ENCODE data around the gene SPOCK1. TPM values are rescaled to one million over a fixed set of nuclear protein-coding genes. Genes with fewer than 3 reads are reported as not detected.

SPOCK1 gene
- polyA plus RNA-seq, 1 experiment, result 304 TPM

DNA sequence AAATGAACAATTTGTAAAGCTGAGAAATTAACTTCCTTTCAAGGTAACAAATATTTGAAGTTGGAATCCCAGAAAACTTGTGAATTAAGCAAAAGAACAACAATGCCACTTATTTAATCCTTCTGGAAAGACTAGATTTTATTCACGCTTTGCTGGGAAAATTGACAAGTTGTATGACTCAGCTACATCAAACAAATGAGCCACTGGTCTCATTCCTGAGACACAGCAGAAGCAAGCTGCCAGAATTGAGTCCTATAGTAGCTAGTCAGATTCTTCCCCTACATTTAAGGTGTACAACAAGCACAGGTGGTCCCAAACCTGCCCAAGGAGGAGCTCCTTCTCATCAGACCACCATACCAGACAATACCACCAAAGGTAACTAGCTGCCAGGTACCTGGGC, 280.7 kb downstream of the SPOCK1 start:
- Histone ChIP-seq H3K36me3 (ENCODE audit: control insufficient read depth, insufficient read depth, low read length) (no peaks in the 10 kb centered on the region), H3K27me3 (ENCODE audit: control insufficient read depth, insufficient read depth, low read length) (no peaks in the 10 kb centered on the region), H3K4me3 (ENCODE audit: low read depth, low read length) (no peak overlapping the region)
- no peak for DNase-seq (ENCODE audit: low read depth)
- CTCF ChIA-PET, result interaction anchor here (1.0 to 2.8 kb wide), 8 partner anchors 10 to 415 kb away, joined by 3 to 16 read pairs (median 5); no protein-coding TSS in a partner anchor
- POLR2A ChIA-PET, result no interaction called here
- TF ChIP-seq, protein P1, sequence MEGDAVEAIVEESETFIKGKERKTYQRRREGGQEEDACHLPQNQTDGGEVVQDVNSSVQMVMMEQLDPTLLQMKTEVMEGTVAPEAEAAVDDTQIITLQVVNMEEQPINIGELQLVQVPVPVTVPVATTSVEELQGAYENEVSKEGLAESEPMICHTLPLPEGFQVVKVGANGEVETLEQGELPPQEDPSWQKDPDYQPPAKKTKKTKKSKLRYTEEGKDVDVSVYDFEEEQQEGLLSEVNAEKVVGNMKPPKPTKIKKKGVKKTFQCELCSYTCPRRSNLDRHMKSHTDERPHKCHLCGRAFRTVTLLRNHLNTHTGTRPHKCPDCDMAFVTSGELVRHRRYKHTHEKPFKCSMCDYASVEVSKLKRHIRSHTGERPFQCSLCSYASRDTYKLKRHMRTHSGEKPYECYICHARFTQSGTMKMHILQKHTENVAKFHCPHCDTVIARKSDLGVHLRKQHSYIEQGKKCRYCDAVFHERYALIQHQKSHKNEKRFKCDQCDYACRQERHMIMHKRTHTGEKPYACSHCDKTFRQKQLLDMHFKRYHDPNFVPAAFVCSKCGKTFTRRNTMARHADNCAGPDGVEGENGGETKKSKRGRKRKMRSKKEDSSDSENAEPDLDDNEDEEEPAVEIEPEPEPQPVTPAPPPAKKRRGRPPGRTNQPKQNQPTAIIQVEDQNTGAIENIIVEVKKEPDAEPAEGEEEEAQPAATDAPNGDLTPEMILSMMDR (IDR thresholded peaks at IDR 0.05; ENCODE audit: insufficient read depth, low read depth, low read length), result no peak

DNA sequence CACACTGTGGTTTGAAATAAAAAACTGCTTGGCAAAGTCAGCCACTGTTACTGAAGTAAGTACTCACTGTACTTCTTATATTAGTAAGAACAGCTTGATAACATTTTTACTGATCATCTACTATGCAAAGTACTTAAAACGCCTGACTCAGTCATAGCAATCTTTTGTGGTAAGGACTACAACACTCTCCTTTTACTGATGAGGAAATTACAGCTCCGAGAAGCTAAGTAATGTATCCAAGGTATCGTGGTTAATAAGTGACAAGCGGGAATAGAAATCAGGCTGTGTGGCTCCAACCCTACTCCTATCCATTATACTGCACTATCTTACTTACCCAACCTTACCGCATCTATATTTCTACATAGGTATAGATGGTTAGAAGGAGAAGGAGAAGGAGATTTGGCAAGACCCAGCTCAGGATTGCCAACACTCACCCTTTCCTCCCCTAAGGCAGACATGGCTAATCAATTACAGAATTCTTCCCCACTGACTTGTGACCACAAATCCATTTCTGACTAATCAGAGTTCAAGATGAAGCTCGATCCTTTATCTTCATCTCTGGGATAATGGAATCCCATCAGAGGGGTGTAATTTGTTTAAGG, 281.4 kb downstream of the SPOCK1 start:
- POLR2A ChIA-PET, result no interaction called here
- no peaks in the 10 kb centered on the region for H3K36me3 ChIP-seq (ENCODE audit: control insufficient read depth, insufficient read depth, low read length)
- CTCF ChIA-PET, result interaction anchor here (1.4 to 2.8 kb wide), 5 partner anchors 9 to 159 kb away, joined by 3 to 16 read pairs (median 5); no protein-coding TSS in a partner anchor
- no peak overlapping the region for H3K4me3 ChIP-seq (ENCODE audit: low read depth, low read length)
- TF ChIP-seq, protein P1 (IDR thresholded peaks at IDR 0.05; ENCODE audit: insufficient read depth, low read depth, low read length), result no peak
- H3K27me3 ChIP-seq (ENCODE audit: control insufficient read depth, insufficient read depth, low read length), result no peaks in the 10 kb centered on the region
- no peak for DNase-seq (ENCODE audit: low read depth)

DNA sequence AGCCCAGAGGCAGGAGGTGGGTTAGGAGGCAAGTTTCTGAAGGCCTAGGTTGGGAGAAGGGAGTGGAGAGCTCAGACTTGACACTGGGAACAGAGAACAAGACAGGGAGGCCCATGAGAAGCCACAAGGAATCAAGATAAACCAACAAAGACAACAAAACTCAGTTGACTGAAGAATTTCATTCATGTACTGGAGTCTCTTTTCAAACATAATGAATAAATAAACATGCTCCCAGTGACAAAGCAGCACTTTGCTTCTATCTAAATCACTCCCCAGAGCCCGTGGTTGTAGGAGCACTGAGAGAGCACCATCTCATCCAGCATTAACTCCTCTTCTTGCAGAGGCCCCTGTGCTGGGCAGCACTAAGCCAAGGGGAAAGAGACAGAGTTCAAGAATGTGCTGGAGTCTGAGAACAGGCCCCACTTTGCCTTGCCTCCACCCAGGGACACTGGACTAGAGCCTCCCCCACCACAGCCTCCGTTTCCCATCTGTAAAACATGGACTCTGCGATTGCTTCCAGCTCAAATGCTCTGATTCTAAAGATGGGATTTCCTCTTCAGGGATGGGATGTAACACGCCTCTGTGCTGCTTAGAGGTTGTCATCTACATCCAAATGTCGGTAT, 282.0 kb downstream of the SPOCK1 start:
- POLR2A ChIA-PET, result no interaction called here
- TF ChIP-seq, protein P1 (IDR thresholded peaks at IDR 0.05; ENCODE audit: insufficient read depth, low read depth, low read length), result no peak
- no peaks in the 10 kb centered on the region for H3K36me3 ChIP-seq (ENCODE audit: control insufficient read depth, insufficient read depth, low read length)
- H3K4me3 ChIP-seq (ENCODE audit: low read depth, low read length), result no peak overlapping the region
- CTCF ChIA-PET, result interaction anchor here (1.6 to 2.8 kb wide), 3 partner anchors 8 to 158 kb away, joined by 3 to 16 read pairs (median 7); no protein-coding TSS in a partner anchor
- H3K27me3 ChIP-seq (ENCODE audit: control insufficient read depth, insufficient read depth, low read length), result no peaks in the 10 kb centered on the region
- DNase-seq (ENCODE audit: low read depth), result no peak

DNA sequence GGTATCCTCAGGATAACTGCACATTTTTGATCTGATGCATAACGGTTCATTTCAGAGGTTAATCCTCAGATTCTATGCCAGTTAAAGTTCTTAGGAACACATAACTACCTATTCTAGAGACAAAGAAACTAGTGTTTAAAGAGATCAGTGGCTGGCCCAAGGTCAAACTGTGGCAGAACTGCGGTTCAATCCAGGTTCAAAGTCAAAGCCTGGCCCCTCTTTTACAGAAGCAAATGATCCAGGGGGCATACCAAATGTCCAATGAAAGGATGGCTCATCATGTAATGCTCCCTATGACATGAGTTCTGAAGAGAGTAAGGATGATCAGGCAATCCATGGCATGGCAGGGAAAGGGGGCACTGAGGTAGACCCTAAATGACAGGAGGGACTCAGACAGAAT, 283.3 kb downstream of the SPOCK1 start:
- CTCF ChIA-PET, result no interaction called here
- POLR2A ChIA-PET, result no interaction called here
- TF ChIP-seq, protein P1 (IDR thresholded peaks at IDR 0.05; ENCODE audit: insufficient read depth, low read depth, low read length), result no peak
- no peak overlapping the region for H3K4me3 ChIP-seq (ENCODE audit: low read depth, low read length)
- no peaks in the 10 kb centered on the region; the same call in 1 of the 2 replicates for H3K27me3 ChIP-seq (ENCODE audit: control insufficient read depth, insufficient read depth, low read length)
- DNase-seq (ENCODE audit: low read depth), result no peak
- H3K36me3 ChIP-seq (ENCODE audit: control insufficient read depth, insufficient read depth, low read length), result no peaks in the 10 kb centered on the region

- H3K36me3 ChIP-seq (ENCODE audit: control insufficient read depth, insufficient read depth, low read length), result no peaks in the 10 kb centered on the region
- CTCF ChIA-PET, result no interaction called here
- TF ChIP-seq, protein P1 (IDR thresholded peaks at IDR 0.05; ENCODE audit: insufficient read depth, low read depth, low read length), result no peak
- no peak for DNase-seq (ENCODE audit: low read depth)
- no peaks in the 10 kb centered on the region; the same call in 1 of the 2 replicates for H3K27me3 ChIP-seq (ENCODE audit: control insufficient read depth, insufficient read depth, low read length)
- POLR2A ChIA-PET, result no interaction called here
- no peak overlapping the region for H3K4me3 ChIP-seq (ENCODE audit: low read depth, low read length)
These were observed 283.9 kb downstream of the SPOCK1 start for GRCh38 chr5:137215261-137215660.
